PC-3 (cell line): ENCODE results near the gene FCHO1. TPM values are rescaled to one million over a fixed set of nuclear protein-coding genes. Genes with fewer than 3 reads are reported as not detected.

Experiments used
- ATAC-seq: fragments of 200-7000 bp; cut with Tn5 transposase; 2 replicates; pipeline ENCODE4 v1.9.1; 2020; ENCODE audit warnings: mild to moderate bottlenecking, moderate library complexity
- BruUV-seq: library from RNA; stranded (reverse); fragments of 400-500 nt; replicated peaks from 2 replicates; lab custom pipeline; 2021; lab: Mats Ljungman, UMichigan
- CTCF ChIA-PET: fragments of 300-600 bp; sonication (Branson Sonifier 250); formaldehyde crosslinking; loops from one replicate; lab custom pipeline; 2022; ENCODE audit warnings: antibody characterized with exemption; lab: Charles Lee
- POLR2A ChIA-PET: fragments of 300-600 bp; sonication (Branson Sonifier 250); formaldehyde crosslinking; loops from one replicate; lab custom pipeline; 2022; ENCODE audit warnings: antibody characterized with exemption; ENCODE audit not compliant: unreplicated experiment; lab: Charles Lee
- DNase-seq: peaks from one replicate; pipeline ENCODE4 v3.0.0-alpha.2; 2015
- H2AFZ ChIP-seq: fragments of 300-600 bp; sonication (generic); 2 replicates; pipeline ENCODE4 v1.6.0; 2016; ENCODE audit warnings: antibody characterized with exemption, low read length
- H3F3A ChIP-seq: fragments of 300-600 bp; sonication (generic); one replicate; pipeline ENCODE4 v1.6.0; 2017; ENCODE audit warnings: antibody characterized with exemption, low read length, control low read depth, mild to moderate bottlenecking; ENCODE audit not compliant: unreplicated experiment
- H3K27ac ChIP-seq: fragments of 300-600 bp; sonication (generic); 2 replicates; pipeline ENCODE4 v1.5.1; 2016; ENCODE audit warnings: mild to moderate bottlenecking, low read length
- H3K27me3 ChIP-seq: fragments of 300-600 bp; sonication (generic); 2 replicates; pipeline ENCODE4 v1.6.1; 2016; ENCODE audit warnings: low read length, mixed read lengths
- H3K36me3 ChIP-seq: fragments of 300-600 bp; sonication (generic); 2 replicates; pipeline ENCODE4 v1.6.1; 2016; ENCODE audit warnings: low read depth, mixed run types, low read length, mixed read lengths
- H3K4me1 ChIP-seq: fragments of 300-600 bp; sonication (generic); 2 replicates; pipeline ENCODE4 v1.5.1; 2016; ENCODE audit warnings: low read length; ENCODE audit not compliant: insufficient read depth
- H3K4me2 ChIP-seq: fragments of 300-600 bp; sonication (generic); 2 replicates; pipeline ENCODE4 v1.6.0; 2016; ENCODE audit warnings: low read length
- H3K4me3 ChIP-seq: fragments of 300-600 bp; sonication (generic); 2 replicates; pipeline ENCODE4 v1.5.1; 2016; ENCODE audit warnings: mild to moderate bottlenecking, low read length, mixed read lengths
- H3K79me2 ChIP-seq: fragments of 300-600 bp; sonication (generic); 2 replicates; pipeline ENCODE4 v1.6.1; 2017; ENCODE audit warnings: low read length, mixed read lengths
- H3K9ac ChIP-seq: fragments of 300-600 bp; sonication (generic); 2 replicates; pipeline ENCODE4 v1.6.0; 2016; ENCODE audit warnings: mild to moderate bottlenecking, low read length
- H3K9me2 ChIP-seq: fragments of 300-600 bp; sonication (generic); replicated peaks from 2 replicates; pipeline ENCODE4 v1.6.1; 2016; ENCODE audit warnings: mixed run types, low read length, mixed read lengths
- H3K9me3 ChIP-seq: fragments of 300-600 bp; sonication (generic); 2 replicates; pipeline ENCODE4 v1.6.1; 2016; ENCODE audit warnings: low read length, mixed read lengths
- H4K20me1 ChIP-seq: fragments of 300-600 bp; sonication (generic); 2 replicates; pipeline ENCODE4 v1.6.1; 2016; ENCODE audit warnings: low read length, mixed read lengths
- EZH2 ChIP-seq: fragments of 300-600 bp; sonication (generic); IDR thresholded peaks from one replicate; pipeline ENCODE4 v1.6.1; 2017; ENCODE audit warnings: antibody characterized with exemption, mild to moderate bottlenecking, low read length; ENCODE audit not compliant: unreplicated experiment
- EZH2phosphoT487 ChIP-seq: fragments of 300-600 bp; sonication (generic); IDR thresholded peaks from 2 replicates; pipeline ENCODE4 v1.6.1; 2018; ENCODE audit warnings: mild to moderate bottlenecking, antibody characterized with exemption, low read length, borderline replicate concordance
- intact Hi-C: fragments of 100-400 bp; cut with micrococcal nuclease; formaldehyde crosslinking; loops from 2 replicates; pipeline ENCODE4 v1.9.0; 2023
- total RNA-seq: library from RNA; depleted of rRNA; stranded (reverse); fragments of >200 nt; gene quantifications from 2 replicates; pipeline ENCODE4 v1.2.3, GENCODE V29; 2014
- TF ChIP-seq, protein P1 (sequence below): fragments of 300-600 bp; sonication (generic); conservative IDR thresholded peaks from 2 replicates; pipeline ENCODE4 v1.5.1; 2017; ENCODE audit warnings: antibody characterized with exemption, low read depth, mild to moderate bottlenecking, low read length

FCHO1 gene
- total RNA-seq, 1 experiment from 2014 or later = 21.0 TPM

- peak; percentile 29 for DNase-seq
- peaks cover 8% of the 10 kb centered on the region; the same call in 1 of the 2 replicates for H3K4me1 ChIP-seq
- no peaks in the 10 kb centered on the region for H3K36me3 ChIP-seq
- no peak overlapping the region for H3K4me3 ChIP-seq
- H2AFZ ChIP-seq = no peak overlapping the region
- intact Hi-C loops = no loop called here
- H3K27ac ChIP-seq = no peak overlapping the region
- CTCF ChIA-PET = no interaction called here
- TF ChIP-seq EZH2 (no peak), EZH2phosphoT487 (no peak)
- TF ChIP-seq, protein P1, sequence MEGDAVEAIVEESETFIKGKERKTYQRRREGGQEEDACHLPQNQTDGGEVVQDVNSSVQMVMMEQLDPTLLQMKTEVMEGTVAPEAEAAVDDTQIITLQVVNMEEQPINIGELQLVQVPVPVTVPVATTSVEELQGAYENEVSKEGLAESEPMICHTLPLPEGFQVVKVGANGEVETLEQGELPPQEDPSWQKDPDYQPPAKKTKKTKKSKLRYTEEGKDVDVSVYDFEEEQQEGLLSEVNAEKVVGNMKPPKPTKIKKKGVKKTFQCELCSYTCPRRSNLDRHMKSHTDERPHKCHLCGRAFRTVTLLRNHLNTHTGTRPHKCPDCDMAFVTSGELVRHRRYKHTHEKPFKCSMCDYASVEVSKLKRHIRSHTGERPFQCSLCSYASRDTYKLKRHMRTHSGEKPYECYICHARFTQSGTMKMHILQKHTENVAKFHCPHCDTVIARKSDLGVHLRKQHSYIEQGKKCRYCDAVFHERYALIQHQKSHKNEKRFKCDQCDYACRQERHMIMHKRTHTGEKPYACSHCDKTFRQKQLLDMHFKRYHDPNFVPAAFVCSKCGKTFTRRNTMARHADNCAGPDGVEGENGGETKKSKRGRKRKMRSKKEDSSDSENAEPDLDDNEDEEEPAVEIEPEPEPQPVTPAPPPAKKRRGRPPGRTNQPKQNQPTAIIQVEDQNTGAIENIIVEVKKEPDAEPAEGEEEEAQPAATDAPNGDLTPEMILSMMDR = no peak
- no TSS peak for BruUV-seq
- H3K9me3 ChIP-seq = no peaks in the 10 kb centered on the region
- H3F3A ChIP-seq = no peaks in the 10 kb centered on the region
- no peak overlapping the region for H3K9ac ChIP-seq
- no peak for ATAC-seq
- H3K79me2 ChIP-seq = no peaks in the 10 kb centered on the region
- H4K20me1 ChIP-seq = no peaks in the 10 kb centered on the region
- H3K4me2 ChIP-seq = no peak overlapping the region
- POLR2A ChIA-PET = interaction anchor here (0.6 kb wide), 1 partner anchor 195 kb away, joined by 3 read pairs; no protein-coding TSS in a partner anchor
- no peaks in the 10 kb centered on the region for H3K27me3 ChIP-seq
- H3K9me2 ChIP-seq = no peaks in the 10 kb centered on the region
Observed at GRCh38 chr19:17772172-17772571, 20.9 kb downstream of the FCHO1 start.

- Histone ChIP-seq H3K79me2 (no peaks in the 10 kb centered on the region), H3K27me3 (no peaks in the 10 kb centered on the region), H3K4me2 (no peak overlapping the region), H3K27ac (no peak overlapping the region), H3K4me1 (peaks cover 23% of the 10 kb centered on the region), H3K9me3 (no peaks in the 10 kb centered on the region), H4K20me1 (no peaks in the 10 kb centered on the region), H3F3A (no peaks in the 10 kb centered on the region), H3K9me2 (no peaks in the 10 kb centered on the region), H3K36me3 (no peaks in the 10 kb centered on the region), H3K9ac (no peak overlapping the region), H2AFZ (no peak overlapping the region), H3K4me3 (no peak overlapping the region)
- BruUV-seq = no TSS peak
- POLR2A ChIA-PET = no interaction called here
- ATAC-seq (peak; percentile 4; the same call in 1 of the 2 replicates), DNase-seq (peak; percentile 74)
- intact Hi-C loops = loop anchor here (5.0 kb wide), 2 partner anchors 82 to 263 kb away; partner anchors contain the start of genes PGLS and RPL18A
- CTCF ChIA-PET = no interaction called here
- TF ChIP-seq EZH2phosphoT487 (no peak), EZH2 (no peak)
- TF ChIP-seq, protein P1 = peak; percentile 86
Observed at GRCh38 chr19:17775245-17775927, 24.1 kb downstream of the FCHO1 start.
